SJSA1 (cell line): ENCODE data around the gene MT1H. TPM values are rescaled to one million over a fixed set of nuclear protein-coding genes. Genes with fewer than 3 reads are reported as not detected.

ENCODE experiments used
- DNase-seq, 2 experiments: peaks; one replicate each; pipeline ENCODE4 v3.0.0-alpha.2; 2015 to 2020; ENCODE audit warnings: low spot score in 2 of 2, low read depth in 1 of 2
- H3K27ac ChIP-seq: fragments of 250-450 bp; sonication (Bioruptor Pico); 2 replicates; pipeline ENCODE4 v1.5.1; 2020; ENCODE audit warnings: mild to moderate bottlenecking, moderate library complexity
- H3K27me3 ChIP-seq: fragments of 250-450 bp; sonication (Bioruptor Pico); replicated peaks from 2 replicates; pipeline ENCODE4 v1.5.1; 2020; ENCODE audit warnings: mild to moderate bottlenecking, moderate library complexity
- H3K36me3 ChIP-seq: fragments of 250-450 bp; sonication (Bioruptor Pico); 2 replicates; pipeline ENCODE4 v1.5.1; 2020; ENCODE audit warnings: mild to moderate bottlenecking
- H3K4me1 ChIP-seq: fragments of 250-450 bp; sonication (Bioruptor Pico); replicated peaks from 2 replicates; pipeline ENCODE4 v1.6.1; 2021; ENCODE audit warnings: mild to moderate bottlenecking
- H3K4me3 ChIP-seq: fragments of 250-450 bp; sonication (Bioruptor Pico); 2 replicates; pipeline ENCODE4 v1.5.1; 2020; ENCODE audit warnings: mild to moderate bottlenecking
- H3K9me3 ChIP-seq: fragments of 250-450 bp; sonication (Bioruptor Pico); replicated peaks from 2 replicates; pipeline ENCODE4 v1.5.1; 2020; ENCODE audit warnings: mild to moderate bottlenecking
- total RNA-seq: library from RNA; depleted of rRNA; stranded (reverse); fragments of >200 nt; shearing (Covaris generic); gene quantifications from 2 replicates; pipeline ENCODE4 v1.2.3, GENCODE V29; 2014

The MT1H gene
- total RNA-seq, 1 experiment from 2014 or later: not detected

DNA sequence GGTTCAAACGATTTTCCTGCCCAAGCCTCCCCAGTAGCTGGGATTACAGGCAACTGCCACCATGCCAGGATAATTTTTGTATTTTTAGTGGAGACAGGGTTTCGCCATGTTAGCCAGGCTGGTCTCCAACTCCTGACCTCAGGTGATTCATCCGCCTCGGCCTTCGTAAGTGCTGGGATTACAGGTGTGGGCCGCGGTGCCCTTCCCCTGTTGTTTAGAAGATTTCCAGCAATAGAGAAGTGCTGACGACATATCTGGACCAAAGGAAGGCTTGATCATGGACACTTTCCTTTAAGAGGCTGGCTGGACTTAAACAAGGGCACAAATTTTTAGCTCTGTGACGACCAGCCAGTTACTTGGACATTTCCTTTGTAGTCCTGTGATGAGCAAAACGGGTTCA, 38.4 kb upstream of the MT1H start:
- Histone ChIP-seq H3K4me1 (peaks cover 21% of the 10 kb centered on the region), H3K9me3 (no peaks in the 10 kb centered on the region), H3K27me3 (no peaks in the 10 kb centered on the region; the same call in 1 of the 2 replicates), H3K27ac (no peak overlapping the region), H3K4me3 (no peak overlapping the region), H3K36me3 (no peaks in the 10 kb centered on the region; the same call in 1 of the 2 replicates)
- DNase-seq: no peak

DNA sequence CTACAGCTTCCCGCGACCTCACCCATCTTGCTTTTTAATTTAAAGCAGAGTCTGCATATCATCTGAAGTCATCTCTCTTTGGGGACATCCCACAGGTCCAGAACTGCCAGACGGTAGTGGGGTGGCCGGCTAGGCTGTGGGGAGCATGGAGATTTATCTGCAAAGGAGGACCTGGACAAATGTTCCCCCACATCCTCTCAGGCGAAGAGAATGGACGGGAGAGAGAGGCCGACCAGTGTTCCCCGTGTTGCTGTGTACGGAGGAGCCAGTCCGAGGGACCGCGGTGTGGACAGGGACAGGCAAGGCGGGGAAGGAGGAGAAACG, 37.8 kb upstream of the MT1H start:
- Histone ChIP-seq H3K36me3 (no peaks in the 10 kb centered on the region; the same call in 1 of the 2 replicates), H3K27ac (no peak overlapping the region), H3K9me3 (no peaks in the 10 kb centered on the region), H3K4me3 (peak overlapping the region; percentile 38), H3K27me3 (no peaks in the 10 kb centered on the region; the same call in 1 of the 2 replicates), H3K4me1 (peaks cover 16% of the 10 kb centered on the region)
- no peak for DNase-seq

DNA sequence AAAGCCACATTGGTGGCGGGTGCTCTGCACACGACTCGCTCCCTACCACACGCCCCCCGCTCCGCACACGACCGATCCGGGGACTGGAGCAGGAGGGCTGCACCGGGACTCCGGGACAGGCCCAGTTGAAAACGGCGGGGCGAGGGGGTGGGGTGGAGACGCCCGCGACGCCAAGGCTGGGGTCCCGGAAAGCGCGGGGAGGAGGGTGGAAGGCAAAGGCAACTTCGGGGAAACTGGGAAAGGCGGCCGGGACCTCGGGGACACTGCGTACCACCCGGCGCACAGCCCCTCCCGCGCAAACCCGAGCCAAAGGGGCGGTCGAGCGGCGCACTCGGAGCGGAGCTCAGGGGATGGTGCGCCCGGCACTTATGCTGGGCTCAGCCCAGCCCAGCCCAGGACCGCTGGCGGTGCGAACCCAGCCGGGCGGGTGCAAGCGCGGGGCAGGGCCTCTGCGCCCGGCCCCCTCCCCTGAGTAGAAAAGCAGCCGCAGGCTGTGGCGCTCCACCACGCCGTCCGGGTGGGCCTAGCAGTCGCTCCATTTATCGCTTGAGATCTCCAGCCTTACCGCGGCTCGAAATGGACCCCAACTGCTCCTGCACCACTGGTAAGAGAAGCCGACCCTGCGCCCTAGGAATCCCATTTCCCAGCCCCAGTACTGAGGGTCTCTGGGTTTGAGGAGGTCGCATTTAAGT, 37.3 kb upstream of the MT1H start, which contains the start of gene MT1M:
MT1M (plus strand) TSS at position 504 of the 692 bp plus-strand sequence; CDS start at position 577, 73 bp downstream.
- peak within 1 kb of the TSS; percentile 38 for H3K4me3 ChIP-seq
- H3K4me1 ChIP-seq: peaks cover 10% of the 10 kb centered on the region
- no peak for DNase-seq
- no peaks in the 10 kb centered on the region for H3K9me3 ChIP-seq
- H3K27ac ChIP-seq: no peak within 1 kb of the TSS
- H3K36me3 ChIP-seq: no peaks in the 10 kb centered on the region
- H3K27me3 ChIP-seq: peaks cover 2% of the 10 kb centered on the region; the same call in 1 of the 2 replicates

DNA sequence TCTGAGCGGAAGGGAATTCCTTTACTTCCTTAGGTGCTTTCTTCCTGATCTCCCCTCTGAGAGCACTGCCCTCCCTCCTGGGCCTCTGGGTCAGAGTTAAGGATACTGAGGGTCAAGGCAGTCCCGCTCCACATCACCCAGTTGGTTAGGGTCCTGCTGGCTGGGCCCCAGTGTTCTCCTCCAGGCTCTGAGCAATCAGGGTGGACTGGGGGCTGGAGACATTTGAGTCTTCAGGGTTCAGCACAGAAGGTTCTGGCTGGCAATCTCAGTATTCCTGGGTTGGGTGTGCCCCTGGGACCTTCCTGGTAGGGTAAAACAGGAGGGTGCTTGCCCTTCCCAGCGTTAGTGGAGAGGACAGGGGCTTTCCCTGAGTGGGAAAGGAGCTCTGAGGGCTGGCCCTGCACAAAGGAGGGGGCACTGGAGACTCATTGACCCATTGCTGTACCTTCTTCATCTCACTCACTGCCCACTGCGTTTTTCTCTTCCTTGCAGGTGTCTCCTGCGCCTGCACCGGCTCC, 36.7 kb upstream of the MT1H start:
- Histone ChIP-seq H3K4me1 (peaks cover 7% of the 10 kb centered on the region), H3K36me3 (no peaks in the 10 kb centered on the region), H3K9me3 (no peaks in the 10 kb centered on the region), H3K4me3 (peak overlapping the region; percentile 38; the same call in 1 of the 2 replicates), H3K27ac (no peak overlapping the region), H3K27me3 (peaks cover 6% of the 10 kb centered on the region; the same call in 1 of the 2 replicates)
- DNase-seq: no peak

DNA sequence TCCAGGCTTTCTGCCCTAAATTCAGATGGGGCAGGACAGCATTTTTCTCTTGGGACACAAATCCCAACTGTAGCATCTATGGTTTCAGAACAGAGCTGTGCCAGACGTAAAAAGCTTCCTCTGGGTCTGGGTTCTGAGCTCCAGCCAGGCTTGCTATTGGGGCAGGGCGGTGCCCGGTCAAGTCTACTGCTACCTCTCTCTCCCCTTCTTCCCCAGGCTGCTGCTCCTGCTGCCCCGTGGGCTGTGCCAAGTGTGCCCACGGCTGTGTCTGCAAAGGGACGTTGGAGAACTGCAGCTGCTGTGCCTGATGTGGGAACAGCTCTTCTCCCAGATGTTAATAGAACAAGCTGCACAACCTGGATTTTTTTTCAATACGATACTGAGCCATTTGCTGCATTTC, 36.1 kb upstream of the MT1H start:
- no peak overlapping the region for H3K4me3 ChIP-seq
- no peaks in the 10 kb centered on the region for H3K36me3 ChIP-seq
- peaks cover 7% of the 10 kb centered on the region for H3K4me1 ChIP-seq
- DNase-seq: no peak
- H3K27me3 ChIP-seq: peaks cover 13% of the 10 kb centered on the region
- no peaks in the 10 kb centered on the region for H3K9me3 ChIP-seq
- no peak overlapping the region for H3K27ac ChIP-seq

DNA sequence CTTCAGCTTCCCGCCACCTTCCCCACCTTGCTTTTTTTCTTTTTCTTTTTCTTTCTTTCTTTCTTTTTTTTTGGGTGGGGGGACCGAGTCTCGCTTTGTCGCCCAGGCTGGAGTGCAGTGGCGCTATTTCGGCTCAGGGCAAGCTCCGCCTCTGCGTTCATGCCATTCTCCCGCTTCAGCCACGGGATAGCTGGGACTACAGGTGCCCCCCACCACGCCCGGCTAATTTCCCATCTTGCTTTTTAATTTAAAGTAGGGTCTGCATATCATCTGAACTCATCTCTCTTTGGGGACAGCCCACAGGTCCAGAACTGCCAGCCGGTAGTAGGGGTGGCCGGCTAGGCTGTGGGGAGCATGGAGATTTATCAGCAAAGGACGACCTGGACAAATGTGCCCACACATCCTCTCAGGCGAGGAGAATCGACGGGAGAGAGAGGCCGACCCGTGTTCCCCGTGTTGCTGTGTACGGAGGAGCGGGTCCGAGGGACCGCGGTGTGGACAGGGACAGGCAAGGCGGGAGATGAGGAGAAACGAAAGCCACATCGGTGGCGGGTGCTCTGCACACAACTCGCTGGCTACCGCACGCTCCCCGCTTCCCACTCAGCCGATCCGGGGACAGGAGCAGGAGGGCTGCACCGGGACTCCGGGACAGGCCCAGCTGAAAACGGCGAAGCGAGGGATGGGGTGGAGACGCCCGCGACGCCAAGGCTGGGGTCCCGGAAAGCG, 34.7 kb upstream of the MT1H start:
- no peak overlapping the region for H3K27ac ChIP-seq
- H3K36me3 ChIP-seq: no peaks in the 10 kb centered on the region
- DNase-seq: no peak
- peaks cover 7% of the 10 kb centered on the region for H3K4me1 ChIP-seq
- peaks cover 26% of the 10 kb centered on the region for H3K27me3 ChIP-seq
- no peaks in the 10 kb centered on the region for H3K9me3 ChIP-seq
- H3K4me3 ChIP-seq: no peak overlapping the region

DNA sequence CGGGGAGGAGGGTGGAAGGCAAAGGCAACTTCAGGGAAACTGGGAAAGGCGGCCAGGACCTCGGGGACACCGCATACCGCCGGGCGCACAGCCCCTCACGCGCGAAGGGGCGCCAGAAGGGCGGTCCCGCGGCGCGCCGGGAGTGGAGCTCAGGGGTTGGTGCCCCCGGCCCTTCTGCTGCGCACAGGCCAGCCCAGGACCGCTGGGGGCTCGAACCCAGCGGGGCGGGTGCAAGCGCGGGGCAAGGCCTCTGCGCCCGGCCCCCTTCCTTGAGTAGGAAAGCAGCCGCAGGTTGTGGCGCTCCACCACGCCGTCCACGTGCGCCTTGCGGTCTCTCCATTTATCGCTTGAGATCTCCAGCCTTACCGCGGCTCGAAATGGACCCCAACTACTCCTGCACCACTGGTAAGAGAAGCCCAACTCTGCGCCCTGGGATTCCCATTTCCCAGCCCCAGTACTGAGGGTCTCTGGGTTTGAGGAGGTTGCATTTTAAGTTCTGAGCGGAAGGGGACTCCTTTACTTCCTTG, 34.1 kb upstream of the MT1H start:
- Histone ChIP-seq H3K36me3 (no peaks in the 10 kb centered on the region), H3K4me3 (no peak overlapping the region), H3K9me3 (no peaks in the 10 kb centered on the region), H3K27ac (no peak overlapping the region), H3K4me1 (peaks cover 7% of the 10 kb centered on the region), H3K27me3 (peaks cover 29% of the 10 kb centered on the region)
- no peak for DNase-seq

DNA sequence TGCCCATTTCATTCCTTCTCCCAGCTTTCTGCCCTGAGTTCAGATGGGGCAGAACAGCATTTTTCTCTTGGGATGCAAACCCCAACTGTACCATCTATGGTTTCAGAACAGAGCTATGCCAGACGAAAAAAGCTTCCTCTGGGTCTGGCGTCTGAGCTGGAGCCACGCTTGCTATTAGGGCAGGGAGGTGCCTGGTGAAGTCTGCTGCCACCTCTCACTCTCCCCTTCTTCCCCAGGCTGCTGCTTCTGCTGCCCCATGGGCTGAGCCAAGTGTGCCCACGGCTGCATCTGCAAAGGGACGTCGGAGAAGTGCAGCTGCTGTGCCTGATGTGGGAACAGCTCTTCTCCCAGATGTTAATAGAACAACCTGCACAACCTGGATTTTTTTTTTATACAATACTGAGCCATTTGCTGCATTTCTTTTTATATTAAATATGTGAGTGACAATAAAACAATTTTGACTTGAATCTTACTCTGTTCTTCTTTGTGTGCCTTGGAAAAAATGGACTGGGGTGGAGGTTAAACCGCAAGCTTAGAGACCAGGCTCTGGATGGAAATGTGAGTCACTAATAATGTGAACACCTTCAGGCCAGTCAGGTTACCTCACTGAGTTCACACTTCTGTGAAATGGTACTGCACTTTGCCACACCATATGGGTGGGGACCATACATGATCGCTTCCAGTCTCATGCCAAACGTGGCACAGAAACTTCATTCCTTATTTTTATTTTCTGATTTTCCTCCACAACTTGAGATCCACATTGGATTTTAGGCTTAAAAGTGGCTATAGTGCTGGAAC, 32.8 kb upstream of the MT1H start:
- H3K4me3 ChIP-seq: no peak overlapping the region
- H3K4me1 ChIP-seq: peaks cover 7% of the 10 kb centered on the region
- no peaks in the 10 kb centered on the region for H3K36me3 ChIP-seq
- no peaks in the 10 kb centered on the region for H3K9me3 ChIP-seq
- no peak for DNase-seq
- peaks cover 29% of the 10 kb centered on the region for H3K27me3 ChIP-seq
- no peak overlapping the region for H3K27ac ChIP-seq

DNA sequence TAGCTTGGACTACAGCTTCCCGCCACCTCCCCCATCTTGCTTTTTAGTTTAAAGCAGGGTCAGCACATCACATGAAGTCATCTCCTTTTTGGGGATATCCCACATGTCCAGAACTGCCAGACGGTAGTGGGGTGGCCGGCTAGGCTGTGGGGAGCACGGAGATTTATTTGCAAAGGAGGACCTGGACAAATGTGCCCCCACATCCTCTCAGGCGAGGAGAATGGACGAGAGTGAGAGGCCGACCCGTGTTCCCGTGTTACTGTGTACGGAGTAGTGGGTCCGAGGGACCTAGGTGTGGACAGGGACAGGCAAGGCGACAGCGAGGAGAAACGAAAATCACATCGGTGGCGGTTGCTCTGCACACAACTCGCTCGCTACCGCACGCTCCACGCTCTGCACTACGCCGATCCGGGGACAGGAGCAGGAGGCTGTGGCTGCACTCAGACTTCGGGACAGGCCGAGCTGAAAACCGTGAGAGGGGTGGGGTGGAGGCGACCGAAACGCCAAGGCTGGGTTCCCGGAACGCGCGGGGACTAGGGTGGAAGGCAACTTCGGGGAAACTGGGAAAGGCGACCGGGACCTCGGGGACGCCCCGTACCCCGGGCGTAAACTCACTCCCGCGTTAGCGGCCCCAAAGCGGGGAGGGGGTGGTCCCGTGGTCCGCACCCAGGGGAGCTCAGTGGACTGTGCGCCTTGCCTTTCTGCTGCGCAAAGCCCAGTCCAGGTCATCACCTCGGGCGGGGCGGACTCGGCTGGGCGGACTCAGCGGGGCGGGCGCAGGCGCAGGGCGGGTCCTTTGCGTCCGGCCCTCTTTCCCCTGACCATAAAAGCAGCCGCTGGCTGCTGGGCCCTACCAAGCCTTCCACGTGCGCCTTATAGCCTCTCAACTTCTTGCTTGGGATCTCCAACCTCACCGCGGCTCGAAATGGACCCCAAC, 31.5 kb upstream of the MT1H start, which contains the start of gene MT1A:
MT1A (plus strand) TSS at position 853 of the 937 bp plus-strand sequence; CDS start at position 926, 73 bp downstream.
- Histone ChIP-seq H3K27ac (no peak within 1 kb of the TSS), H3K36me3 (no peaks in the 10 kb centered on the region), H3K9me3 (no peaks in the 10 kb centered on the region), H3K4me3 (no peak within 1 kb of the TSS), H3K27me3 (peaks cover 41% of the 10 kb centered on the region), H3K4me1 (no peaks in the 10 kb centered on the region)
- DNase-seq: no peak

DNA sequence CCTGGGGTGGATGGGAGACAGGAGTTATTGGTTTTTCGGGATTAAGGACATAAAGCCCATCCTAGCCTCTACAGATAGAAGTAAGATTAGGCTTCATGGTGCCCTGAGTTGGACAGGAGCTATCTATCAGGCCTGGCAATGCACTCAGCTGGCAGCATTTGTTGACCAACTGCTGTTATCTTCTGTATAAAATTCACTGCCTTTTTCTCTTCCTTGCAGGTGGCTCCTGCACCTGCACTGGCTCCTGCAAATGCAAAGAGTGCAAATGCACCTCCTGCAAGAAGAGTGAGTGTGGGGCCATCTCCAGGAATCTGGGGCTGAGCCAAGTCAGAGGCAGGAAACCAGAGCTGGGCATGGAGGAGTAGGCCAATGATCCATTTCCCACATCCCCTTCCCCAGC, 30.6 kb upstream of the MT1H start:
- Histone ChIP-seq H3K27me3 (peaks cover 51% of the 10 kb centered on the region), H3K4me3 (no peak overlapping the region), H3K27ac (no peak overlapping the region), H3K36me3 (no peaks in the 10 kb centered on the region), H3K9me3 (no peaks in the 10 kb centered on the region), H3K4me1 (no peaks in the 10 kb centered on the region)
- no peak for DNase-seq

DNA sequence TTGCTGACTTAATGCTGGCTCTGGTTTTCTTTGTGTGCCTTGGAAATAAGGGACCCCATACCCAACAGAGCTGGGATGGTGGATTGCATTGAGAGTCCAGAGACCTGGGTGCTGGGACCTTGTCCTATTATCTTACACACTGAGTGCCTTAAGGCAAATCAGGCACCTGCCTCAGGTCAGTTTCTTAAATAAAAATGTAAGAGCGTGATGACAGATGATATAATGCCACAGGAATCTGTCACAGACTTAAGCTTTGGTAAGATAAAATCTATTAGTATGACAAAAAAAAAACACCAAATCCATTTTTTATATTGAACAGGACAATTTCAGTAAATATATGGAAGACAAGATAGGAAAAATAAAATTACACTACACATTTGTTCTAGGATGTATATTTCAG, 29.5 kb upstream of the MT1H start:
- Histone ChIP-seq H3K36me3 (no peaks in the 10 kb centered on the region), H3K4me3 (no peak overlapping the region), H3K27ac (no peak overlapping the region), H3K27me3 (peaks cover 59% of the 10 kb centered on the region), H3K4me1 (no peaks in the 10 kb centered on the region), H3K9me3 (no peaks in the 10 kb centered on the region)
- DNase-seq: no peak

DNA sequence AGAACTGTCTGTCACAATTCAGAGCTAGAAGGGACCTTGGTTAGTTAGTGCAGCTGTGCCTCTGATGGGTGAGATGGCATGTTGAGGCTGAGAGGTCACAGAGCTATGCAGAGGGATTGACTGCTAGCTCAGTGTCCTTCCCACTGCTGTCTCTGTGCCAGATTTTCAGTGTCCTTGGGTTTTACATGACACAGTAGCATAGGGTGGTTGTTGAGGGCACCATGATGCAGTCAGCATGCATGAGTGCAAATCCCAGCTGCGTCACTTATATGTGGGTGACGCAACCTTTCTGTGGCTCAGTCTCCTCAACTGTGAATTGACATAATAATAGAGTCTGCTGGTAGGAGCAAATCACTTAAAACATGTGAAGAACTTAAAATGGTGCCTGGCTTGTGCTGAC, 28.4 kb upstream of the MT1H start:
- no peaks in the 10 kb centered on the region for H3K36me3 ChIP-seq
- no peak overlapping the region for H3K4me3 ChIP-seq
- DNase-seq: no peak
- no peak overlapping the region for H3K27ac ChIP-seq
- no peaks in the 10 kb centered on the region for H3K9me3 ChIP-seq
- no peaks in the 10 kb centered on the region for H3K4me1 ChIP-seq
- H3K27me3 ChIP-seq: peaks cover 67% of the 10 kb centered on the region
